WTC11 (cell line): ENCODE results near the gene CD164L2.

ENCODE experiments used
- NFE2L1 ChIP-seq: sonication (generic); formaldehyde crosslinking; IDR thresholded peaks from 2 replicates; pipeline ENCODE4 v1.8.1; 2023; ENCODE audit warnings: missing genetic modification reagents
- TCF7 ChIP-seq: sonication (generic); formaldehyde crosslinking; IDR thresholded peaks from 2 replicates; pipeline ENCODE4 v1.8.0; 2022; ENCODE audit warnings: mild to moderate bottlenecking, low read depth, missing genetic modification reagents, moderate library complexity
- TF ChIP-seq, protein P1 (sequence below): fragments of 200-600 bp; IDR thresholded peaks from 2 replicates; pipeline ENCODE4 v1.8.0; 2022; ENCODE audit warnings: antibody characterized with exemption

DNA sequence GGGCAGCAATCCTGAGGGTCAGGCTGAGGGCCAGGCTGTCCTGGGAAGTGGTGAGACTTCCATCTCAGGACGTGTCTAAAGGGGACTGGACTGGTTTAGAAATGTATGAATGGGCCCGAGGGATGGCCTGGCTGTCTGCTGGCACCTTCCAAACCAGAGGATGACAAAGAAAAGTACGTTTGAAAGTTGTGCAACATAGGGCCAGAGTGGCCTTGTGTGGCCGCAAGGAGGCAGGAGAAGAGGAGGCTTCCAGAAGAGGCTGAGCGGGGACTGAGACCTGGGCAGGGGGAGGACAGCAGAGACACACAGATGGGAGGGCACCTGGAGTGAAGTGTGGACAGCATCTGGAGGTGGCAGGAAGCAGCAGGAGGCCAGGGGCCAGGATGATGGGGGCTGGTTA lies 43.9 kb downstream of the CD164L2 start:
- TF ChIP-seq NFE2L1 (no peak), TCF7 (CRISPR knock-in tag) (no peak)
- TF ChIP-seq, protein P1, sequence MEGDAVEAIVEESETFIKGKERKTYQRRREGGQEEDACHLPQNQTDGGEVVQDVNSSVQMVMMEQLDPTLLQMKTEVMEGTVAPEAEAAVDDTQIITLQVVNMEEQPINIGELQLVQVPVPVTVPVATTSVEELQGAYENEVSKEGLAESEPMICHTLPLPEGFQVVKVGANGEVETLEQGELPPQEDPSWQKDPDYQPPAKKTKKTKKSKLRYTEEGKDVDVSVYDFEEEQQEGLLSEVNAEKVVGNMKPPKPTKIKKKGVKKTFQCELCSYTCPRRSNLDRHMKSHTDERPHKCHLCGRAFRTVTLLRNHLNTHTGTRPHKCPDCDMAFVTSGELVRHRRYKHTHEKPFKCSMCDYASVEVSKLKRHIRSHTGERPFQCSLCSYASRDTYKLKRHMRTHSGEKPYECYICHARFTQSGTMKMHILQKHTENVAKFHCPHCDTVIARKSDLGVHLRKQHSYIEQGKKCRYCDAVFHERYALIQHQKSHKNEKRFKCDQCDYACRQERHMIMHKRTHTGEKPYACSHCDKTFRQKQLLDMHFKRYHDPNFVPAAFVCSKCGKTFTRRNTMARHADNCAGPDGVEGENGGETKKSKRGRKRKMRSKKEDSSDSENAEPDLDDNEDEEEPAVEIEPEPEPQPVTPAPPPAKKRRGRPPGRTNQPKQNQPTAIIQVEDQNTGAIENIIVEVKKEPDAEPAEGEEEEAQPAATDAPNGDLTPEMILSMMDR, result no peak
